H9 (cell line): Measurements from ENCODE around the gene CDK17. TPM values are rescaled to one million over a fixed set of nuclear protein-coding genes. Genes with fewer than 3 reads are reported as not detected.

Experiments used
- DNase-seq: peaks from one replicate; pipeline ENCODE4 v3.0.0-alpha.2; 2017
- H2AFZ ChIP-seq: one replicate; pipeline ENCODE4 v1.6.1; 2013; ENCODE audit warnings: mild to moderate bottlenecking, low read length, control low read depth, moderate library complexity
- H2AK5ac ChIP-seq: 2 replicates; pipeline ENCODE4 v1.6.1; 2013; ENCODE audit warnings: low read length, control low read depth, mixed read lengths; ENCODE audit not compliant: insufficient read length
- H2BK120ac ChIP-seq: one replicate; pipeline ENCODE4 v1.6.1; 2013; ENCODE audit warnings: low read depth, mild to moderate bottlenecking, low read length, control low read depth, inconsistent platforms; ENCODE audit not compliant: poor library complexity, severe bottlenecking
- H2BK12ac ChIP-seq: 2 replicates; pipeline ENCODE4 v1.6.1; 2013; ENCODE audit warnings: low read length, control low read depth, mixed read lengths, low read depth; ENCODE audit not compliant: insufficient read length
- H2BK15ac ChIP-seq: 2 replicates; pipeline ENCODE4 v1.6.1; 2013; ENCODE audit warnings: low read depth, low read length, control low read depth
- H2BK20ac ChIP-seq: one replicate; pipeline ENCODE4 v1.6.1; 2013; ENCODE audit warnings: low read depth, mild to moderate bottlenecking, low read length, control low read depth, inconsistent platforms; ENCODE audit not compliant: poor library complexity, severe bottlenecking
- H2BK5ac ChIP-seq: 2 replicates; pipeline ENCODE4 v1.6.1; 2013; ENCODE audit warnings: low read length, control low read depth, mixed read lengths; ENCODE audit not compliant: insufficient read length
- H3K14ac ChIP-seq: 2 replicates; pipeline ENCODE4 v1.6.1; 2013; ENCODE audit warnings: low read length, control low read depth; ENCODE audit not compliant: insufficient read depth
- H3K18ac ChIP-seq: 2 replicates; pipeline ENCODE4 v1.6.1; 2013; ENCODE audit warnings: low read depth, mild to moderate bottlenecking, mixed read lengths, low read length, control low read depth; ENCODE audit not compliant: insufficient read length
- H3K23ac ChIP-seq: 2 replicates; pipeline ENCODE4 v1.6.1; 2013; ENCODE audit warnings: low read length, control low read depth, mixed read lengths, low read depth; ENCODE audit not compliant: insufficient read length
- H3K23me2 ChIP-seq: 2 replicates; pipeline ENCODE4 v1.6.1; 2013; ENCODE audit warnings: low read depth, mild to moderate bottlenecking, mixed read lengths, low read length, control low read depth; ENCODE audit not compliant: insufficient read length, poor library complexity, severe bottlenecking
- H3K27ac ChIP-seq: 2 replicates; pipeline ENCODE4 v1.5.1; 2013; ENCODE audit warnings: low read length, control low read depth, mixed read lengths, low read depth; ENCODE audit not compliant: insufficient read length
- H3K27me3 ChIP-seq: 2 replicates; pipeline ENCODE4 v1.6.1; 2013; ENCODE audit warnings: low read length, control low read depth, inconsistent platforms; ENCODE audit not compliant: insufficient read depth
- H3K4ac ChIP-seq: 2 replicates; pipeline ENCODE4 v1.6.1; 2013; ENCODE audit warnings: low read depth, mild to moderate bottlenecking, control low read depth, inconsistent platforms, low read length, moderate library complexity
- H3K4me1 ChIP-seq: 2 replicates; pipeline ENCODE4 v1.6.1; 2013; ENCODE audit warnings: low read length, control low read depth, inconsistent platforms; ENCODE audit not compliant: insufficient read depth
- H3K4me2 ChIP-seq: 2 replicates; pipeline ENCODE4 v1.6.1; 2013; ENCODE audit warnings: low read length, control low read depth, mixed read lengths; ENCODE audit not compliant: insufficient read length, insufficient read depth
- H3K56ac ChIP-seq: 2 replicates; pipeline ENCODE4 v1.6.1; 2013; ENCODE audit warnings: low read depth, mild to moderate bottlenecking, mixed read lengths, low read length, control low read depth; ENCODE audit not compliant: insufficient read length
- H3K79me1 ChIP-seq: 2 replicates; pipeline ENCODE4 v1.6.1; 2013; ENCODE audit warnings: low read depth, mild to moderate bottlenecking, moderate library complexity, low read length, control low read depth, inconsistent platforms; ENCODE audit not compliant: insufficient read depth, poor library complexity, severe bottlenecking
- H3K79me2 ChIP-seq: 2 replicates; pipeline ENCODE4 v1.6.1; 2013; ENCODE audit warnings: low read length, control low read depth, inconsistent platforms; ENCODE audit not compliant: insufficient read depth
- H3K9ac ChIP-seq: 2 replicates; pipeline ENCODE4 v1.6.1; 2013; ENCODE audit warnings: low read length, control low read depth, mixed read lengths; ENCODE audit not compliant: insufficient read length; ENCODE audit errors: extremely low read depth
- H3K9me3 ChIP-seq: one replicate; pipeline ENCODE4 v1.6.1; 2013; ENCODE audit warnings: low read depth, low read length, inconsistent platforms; ENCODE audit not compliant: control insufficient read depth
- H3T11ph ChIP-seq: one replicate; pipeline ENCODE4 v1.6.1; 2013; ENCODE audit warnings: mild to moderate bottlenecking, low read length, control low read depth, inconsistent platforms
- H4K20me1 ChIP-seq: one replicate; pipeline ENCODE4 v1.6.1; 2013; ENCODE audit not compliant: control insufficient read depth, insufficient read length, insufficient read depth
- H4K5ac ChIP-seq: 2 replicates; pipeline ENCODE4 v1.6.1; 2013; ENCODE audit warnings: low read depth, mild to moderate bottlenecking, mixed read lengths, low read length, control low read depth; ENCODE audit not compliant: insufficient read length
- H4K8ac ChIP-seq: replicated peaks from 2 replicates; pipeline ENCODE4 v1.6.1; 2013; ENCODE audit warnings: low read length, control low read depth, mixed read lengths, low read depth; ENCODE audit not compliant: insufficient read length
- H4K91ac ChIP-seq: 2 replicates; pipeline ENCODE4 v1.6.1; 2013; ENCODE audit warnings: low read depth, mild to moderate bottlenecking, moderate library complexity, mixed read lengths, low read length, control low read depth; ENCODE audit not compliant: insufficient read length
- H3K27ac Mint-ChIP-seq, 3 experiments: 2 replicates in 2 of 3; 3 replicates in 1 of 3; pipeline ENCODE4 v1.8.0; 2020 to 2021; ENCODE audit warnings: mixed read lengths in 3 of 3, mild to moderate bottlenecking in 1 of 3, moderate library complexity in 1 of 3
- H3K27me3 Mint-ChIP-seq: 2 replicates; pipeline ENCODE4 v1.8.0; 2021; ENCODE audit warnings: low read depth, mild to moderate bottlenecking, moderate library complexity, mixed read lengths
- H3K36me3 Mint-ChIP-seq, 3 experiments: 2 replicates in 2 of 3; 3 replicates in 1 of 3; pipeline ENCODE4 v1.8.0; 2020 to 2021; ENCODE audit warnings: low read depth in 3 of 3, mixed read lengths in 3 of 3; ENCODE audit not compliant: insufficient read depth in 1 of 3
- H3K4me1 Mint-ChIP-seq, 2 experiments: 2 replicates each; pipeline ENCODE4 v1.8.0; 2020; ENCODE audit warnings: mixed read lengths in 2 of 2
- H3K4me3 Mint-ChIP-seq, 2 experiments: 2 replicates in 1 of 2; 3 replicates in 1 of 2; pipeline ENCODE4 v1.8.0; 2020 to 2021; ENCODE audit warnings: mild to moderate bottlenecking in 2 of 2, mixed read lengths in 2 of 2, moderate library complexity in 1 of 2
- H3K9me3 Mint-ChIP-seq, 2 experiments: 2 replicates in 1 of 2; 3 replicates in 1 of 2; pipeline ENCODE4 v1.8.0; 2020; ENCODE audit warnings: mild to moderate bottlenecking in 2 of 2, mixed read lengths in 2 of 2, moderate library complexity in 1 of 2
- CTCF ChIP-seq: fragments of 200-600 bp; sonication (generic); conservative IDR thresholded peaks from 3 replicates; pipeline ENCODE4 v1.8.0; 2021; ENCODE audit warnings: antibody characterized with exemption, mild to moderate bottlenecking
- WGBS: extraction: QIAGEN DNeasy Blood & Tissue Kit; methylation state at CpG from one replicate; pipeline ENCODE4 v1.1.7; 2013; ENCODE audit warnings: missing lambda C conversion rate, low lambda C conversion rate, mixed read lengths; ENCODE audit not compliant: insufficient read length; ENCODE audit errors: extremely low coverage; 5-methylcytosine and 5-hydroxymethylcytosine counted together
- total RNA-seq: library from RNA; stranded (reverse); gene quantifications from 2 replicates; pipeline ENCODE4 v1.2.1, GENCODE V29; 2021

CDK17 gene
- total RNA-seq, 1 experiment from 2014 or later, result 28.8 TPM

- WGBS, result no CpG with 5 or more reads among the region's 5 CpGs
- H3K79me1 ChIP-seq, result no peaks in the 10 kb centered on the region
- no peak overlapping the region; a peak in 1 of 5 replicates for H3K4me3 Mint-ChIP-seq
- no peaks in the 10 kb centered on the region for H3K9me3 ChIP-seq
- no peaks in the 10 kb centered on the region for H4K20me1 ChIP-seq
- peaks cover 0 to 8% (median 0%) of the 10 kb centered on the region in 3 experiments; a peak in 2 of 7 replicates for H3K36me3 Mint-ChIP-seq
- H2BK120ac ChIP-seq, result no peak overlapping the region
- no peaks in the 10 kb centered on the region for H3K9me3 Mint-ChIP-seq
- no peak overlapping the region for H4K8ac ChIP-seq
- H3K23me2 ChIP-seq, result no peaks in the 10 kb centered on the region
- no peak overlapping the region for H3K27ac ChIP-seq
- H2BK20ac ChIP-seq, result no peak overlapping the region
- H3K27ac Mint-ChIP-seq, result no peak overlapping the region
- H3K14ac ChIP-seq, result no peak overlapping the region
- no peak overlapping the region for H3K9ac ChIP-seq
- peaks cover 21 to 23% of the 10 kb centered on the region in 2 experiments for H3K4me1 Mint-ChIP-seq
- H3K27me3 ChIP-seq, result no peaks in the 10 kb centered on the region
- no peak for TF ChIP-seq CTCF
- no peak overlapping the region for H4K91ac ChIP-seq
- no peak overlapping the region for H2AFZ ChIP-seq
- no peaks in the 10 kb centered on the region for H3K27me3 Mint-ChIP-seq
- H3K4ac ChIP-seq, result no peak overlapping the region
- no peak for DNase-seq
- H3K4me2 ChIP-seq, result no peak overlapping the region
- H2AK5ac ChIP-seq, result no peak overlapping the region
- no peak overlapping the region for H2BK12ac ChIP-seq
- peaks cover 3% of the 10 kb centered on the region; the same call in 1 of the 2 replicates for H3K4me1 ChIP-seq
- H3K23ac ChIP-seq, result no peak overlapping the region
- no peak overlapping the region for H3K56ac ChIP-seq
- peaks cover 3% of the 10 kb centered on the region; the same call in 1 of the 2 replicates for H3K79me2 ChIP-seq
- H2BK5ac ChIP-seq, result no peak overlapping the region
- H3K18ac ChIP-seq, result no peak overlapping the region
- H3T11ph ChIP-seq, result no peak overlapping the region
- H2BK15ac ChIP-seq, result no peak overlapping the region
- H4K5ac ChIP-seq, result no peak overlapping the region
Observed at GRCh38 chr12:96392397-96392796, 7.8 kb downstream of the CDK17 start.
